ENCODE results near the gene NPB.
"Not testable (repeated sequence)": the region's sequence is repeated elsewhere in the genome, so short reads cannot be mapped to it uniquely, and the experiment has no call there.

NPB gene

DNA sequence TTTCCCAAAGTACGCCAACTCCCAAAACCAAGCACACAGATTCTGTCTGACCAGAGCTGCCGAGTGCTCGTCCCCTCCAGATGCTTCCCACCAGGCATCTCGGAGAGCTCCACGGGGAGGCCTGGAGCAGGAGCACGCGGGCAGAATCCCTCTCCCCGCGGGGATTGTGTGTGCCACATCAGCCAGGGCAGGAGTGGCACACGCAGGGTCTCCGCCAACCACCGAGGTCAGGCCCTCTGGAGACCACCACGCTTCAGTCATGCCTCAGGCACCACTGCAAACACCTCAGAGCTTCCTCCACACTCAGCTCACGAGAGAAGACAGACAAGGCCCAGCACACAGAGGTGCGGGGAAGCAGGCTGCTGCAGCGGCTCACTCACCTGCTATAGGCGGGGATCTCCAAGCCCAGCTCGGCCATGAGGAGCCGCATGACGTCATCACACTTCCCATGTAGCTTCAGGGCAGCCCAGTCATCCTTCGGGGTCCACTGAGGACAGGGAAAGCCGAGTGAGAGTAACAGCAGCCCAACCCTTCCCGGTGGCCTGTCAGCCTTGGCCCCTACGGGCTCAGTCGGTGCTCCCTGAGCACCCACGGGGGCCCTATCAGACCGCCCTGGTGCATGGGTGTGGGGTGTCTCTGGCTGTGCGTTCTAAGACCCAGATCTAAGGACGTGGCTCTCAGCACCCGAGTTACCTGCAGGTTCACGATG is 11.5 kb downstream of the NPB start:
- DNase-seq: no peak

GRCh38 chr17:81914103-81914850 is 12.2 kb downstream of the NPB start:
- no peak for DNase-seq

- no peak for DNase-seq
Observed at GRCh38 chr17:81915331-81915730, 13.3 kb downstream of the NPB start.

- no peak for DNase-seq
Observed at GRCh38 chr17:81916234-81917001, 14.4 kb downstream of the NPB start.

DNA sequence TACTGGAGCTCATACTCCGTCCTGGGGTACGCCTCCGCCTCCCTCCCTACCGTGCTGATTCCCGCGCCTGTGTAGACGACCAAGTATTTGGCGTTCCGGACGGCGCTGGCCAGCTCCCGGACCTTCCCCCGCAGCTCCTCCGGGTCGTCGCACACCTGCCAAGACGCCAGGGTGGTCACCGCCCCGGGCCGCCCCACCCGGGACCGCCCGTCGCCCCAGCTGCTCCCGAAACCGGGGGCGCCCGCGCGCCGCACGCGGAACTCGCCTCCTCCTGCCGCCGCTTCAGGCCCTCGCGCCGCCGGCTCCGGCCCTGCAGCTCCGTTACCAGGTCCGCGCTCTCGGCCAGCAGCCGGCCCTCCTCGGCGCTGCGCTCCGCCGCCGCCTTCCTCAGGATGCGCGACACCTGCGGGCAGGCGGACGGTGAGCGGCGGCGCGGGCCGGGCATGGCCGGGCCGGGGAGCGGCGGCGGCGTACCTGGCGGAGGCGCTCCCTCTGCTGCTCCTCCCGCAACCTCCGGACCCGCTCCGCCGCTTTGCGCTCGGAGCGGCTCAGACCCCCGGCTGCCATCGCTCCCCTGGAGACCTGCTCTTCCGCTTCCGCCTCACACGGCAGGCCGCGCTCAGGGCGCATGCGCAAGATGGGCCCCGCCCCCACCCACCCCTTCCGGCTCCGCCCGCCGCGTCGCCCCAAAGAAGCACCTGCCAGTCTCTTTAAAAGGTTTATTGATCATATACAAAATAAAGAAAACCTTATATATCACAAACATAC is 15.7 kb downstream of the NPB start, which contains the start of gene SIRT7:
SIRT7 (minus strand) TSS at position 612 of the 768 bp plus-strand sequence; CDS start at position 567, 45 bp downstream.
- DNase-seq: peak; percentile 79

DNA sequence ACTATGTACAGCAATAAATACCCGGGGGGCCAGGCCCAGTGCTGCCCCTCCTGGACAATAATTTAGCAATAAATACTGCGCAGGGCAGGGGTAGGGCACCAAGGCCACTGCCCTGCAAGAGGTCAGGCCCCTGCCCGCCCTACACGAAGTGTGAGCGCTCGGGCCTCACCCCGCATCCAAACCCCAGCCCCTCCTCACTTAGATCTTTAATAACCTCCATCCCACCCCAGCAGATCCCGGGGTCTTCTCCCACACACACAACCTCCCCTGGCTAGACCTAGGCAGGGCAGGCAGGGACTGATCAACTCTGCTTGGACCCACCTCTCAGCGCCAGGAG is 16.3 kb downstream of the NPB start:
- not testable (repeated sequence) for DNase-seq

DNA sequence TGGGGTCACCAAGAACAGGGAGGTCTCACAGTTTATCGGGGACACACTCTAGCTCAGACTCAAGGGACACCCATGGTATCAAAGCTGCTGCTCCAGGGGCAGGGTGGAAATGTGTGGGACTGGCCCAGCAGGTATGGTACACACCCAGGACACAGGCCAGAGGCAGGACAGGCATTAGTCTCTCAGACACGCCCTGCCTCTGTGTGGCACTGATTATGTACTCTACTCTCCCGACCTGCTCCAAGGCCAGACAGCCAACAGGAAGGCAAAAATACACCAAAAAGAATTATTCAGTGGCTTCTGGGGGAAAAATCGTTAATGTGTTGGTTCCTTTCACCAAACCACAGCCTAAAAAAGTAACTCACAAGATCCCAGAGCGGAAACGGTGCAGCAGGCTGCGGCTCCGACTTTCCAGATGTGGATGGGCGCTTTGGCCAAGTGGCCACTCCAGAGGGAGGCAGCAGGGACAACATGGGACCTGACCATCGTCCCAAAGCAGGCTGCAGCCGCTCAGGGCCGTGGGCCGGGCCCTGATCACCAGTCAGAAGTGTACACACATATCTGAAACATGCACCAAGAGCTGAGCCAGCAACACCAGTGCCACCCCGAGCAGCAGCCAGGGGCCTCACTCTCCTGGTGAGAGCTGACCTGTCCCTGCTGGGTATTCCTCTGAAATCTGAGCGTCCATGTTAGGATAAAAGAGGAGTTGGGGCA is 17.0 kb downstream of the NPB start:
- DNase-seq: no peak

- DNase-seq: no peak
Observed at GRCh38 chr17:81920612-81921536, 18.8 kb downstream of the NPB start.

DNA sequence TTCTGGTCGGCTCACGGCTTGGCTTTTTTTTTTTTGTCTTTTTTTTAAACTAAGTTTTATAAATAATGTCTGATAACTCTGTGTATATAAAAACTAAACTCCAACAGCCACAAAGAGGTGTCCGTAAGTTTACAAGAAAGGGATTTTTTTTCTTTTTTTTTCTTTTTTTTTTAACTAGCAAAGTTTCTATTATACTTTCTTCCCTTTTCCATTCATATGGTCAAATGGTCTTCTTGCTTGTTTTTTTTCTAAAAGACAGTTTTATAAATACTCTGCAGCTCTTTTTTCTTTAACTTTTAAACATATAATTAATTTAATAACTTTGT is 19.5 kb downstream of the NPB start:
- DNase-seq: no peak

DNA sequence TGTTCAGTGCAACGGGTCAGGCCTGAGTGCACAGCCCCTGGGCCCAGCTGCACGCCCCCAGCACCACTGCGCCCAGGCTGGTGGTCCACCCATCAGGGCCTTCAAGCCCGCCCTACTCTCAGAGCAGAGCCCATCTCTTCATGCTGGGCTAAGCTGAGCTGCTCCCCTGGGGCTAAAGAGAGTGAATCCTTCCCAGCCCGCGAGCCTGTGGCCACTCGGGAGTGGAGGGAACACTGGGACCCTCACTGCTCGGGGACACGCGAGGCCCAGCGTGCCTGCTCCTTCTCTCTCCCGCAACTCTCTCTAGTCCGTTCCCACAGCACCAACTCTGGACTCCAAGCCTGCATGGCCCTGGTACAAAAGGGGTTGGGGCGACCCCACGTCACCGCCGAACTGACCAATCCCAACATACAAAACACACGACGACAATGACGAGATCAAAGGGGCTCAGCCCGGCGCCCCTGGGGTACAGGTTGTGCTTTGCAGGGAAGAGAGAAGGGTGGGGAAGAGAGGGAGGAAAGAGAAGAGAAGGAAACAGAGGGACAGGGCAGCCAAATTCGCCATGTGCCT is 20.0 kb downstream of the NPB start:
- DNase-seq: no peak

DNA sequence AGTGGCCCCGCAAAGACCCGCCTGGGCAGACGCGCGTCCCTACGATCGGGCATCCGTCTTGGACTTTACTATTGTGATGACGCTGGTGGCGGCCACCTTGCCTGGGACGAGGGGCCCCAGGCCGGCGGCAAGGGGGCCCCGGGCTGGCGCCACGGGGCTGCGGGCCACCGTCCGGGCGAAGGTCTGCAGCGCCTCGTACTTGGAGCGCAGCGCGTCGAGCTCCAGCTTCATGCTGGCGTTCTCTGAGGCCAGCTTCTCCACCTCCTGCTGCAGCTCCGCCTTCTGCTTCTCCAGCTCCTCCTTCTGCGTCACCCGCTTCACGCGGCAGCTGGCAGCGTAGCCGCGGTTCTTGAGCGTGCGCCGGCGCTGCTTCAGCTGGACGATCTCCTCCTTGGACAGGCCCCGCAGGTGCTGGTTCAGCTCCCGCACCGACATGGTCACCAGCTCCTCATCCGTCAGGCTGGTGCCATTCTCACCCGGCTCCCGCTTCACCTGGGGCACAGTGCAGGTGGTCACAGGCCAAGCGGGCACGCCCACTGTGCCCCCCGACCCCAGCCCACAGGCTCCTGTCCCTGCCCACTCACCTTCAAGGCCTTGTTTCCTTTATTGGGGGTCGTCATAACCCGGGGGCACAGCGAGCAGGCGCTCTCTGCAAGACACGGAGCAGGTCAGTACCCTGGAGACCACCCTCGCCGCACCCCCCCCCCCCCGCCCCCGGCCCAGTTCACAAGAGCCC is 20.7 kb downstream of the NPB start:
- no peak for DNase-seq

DNA sequence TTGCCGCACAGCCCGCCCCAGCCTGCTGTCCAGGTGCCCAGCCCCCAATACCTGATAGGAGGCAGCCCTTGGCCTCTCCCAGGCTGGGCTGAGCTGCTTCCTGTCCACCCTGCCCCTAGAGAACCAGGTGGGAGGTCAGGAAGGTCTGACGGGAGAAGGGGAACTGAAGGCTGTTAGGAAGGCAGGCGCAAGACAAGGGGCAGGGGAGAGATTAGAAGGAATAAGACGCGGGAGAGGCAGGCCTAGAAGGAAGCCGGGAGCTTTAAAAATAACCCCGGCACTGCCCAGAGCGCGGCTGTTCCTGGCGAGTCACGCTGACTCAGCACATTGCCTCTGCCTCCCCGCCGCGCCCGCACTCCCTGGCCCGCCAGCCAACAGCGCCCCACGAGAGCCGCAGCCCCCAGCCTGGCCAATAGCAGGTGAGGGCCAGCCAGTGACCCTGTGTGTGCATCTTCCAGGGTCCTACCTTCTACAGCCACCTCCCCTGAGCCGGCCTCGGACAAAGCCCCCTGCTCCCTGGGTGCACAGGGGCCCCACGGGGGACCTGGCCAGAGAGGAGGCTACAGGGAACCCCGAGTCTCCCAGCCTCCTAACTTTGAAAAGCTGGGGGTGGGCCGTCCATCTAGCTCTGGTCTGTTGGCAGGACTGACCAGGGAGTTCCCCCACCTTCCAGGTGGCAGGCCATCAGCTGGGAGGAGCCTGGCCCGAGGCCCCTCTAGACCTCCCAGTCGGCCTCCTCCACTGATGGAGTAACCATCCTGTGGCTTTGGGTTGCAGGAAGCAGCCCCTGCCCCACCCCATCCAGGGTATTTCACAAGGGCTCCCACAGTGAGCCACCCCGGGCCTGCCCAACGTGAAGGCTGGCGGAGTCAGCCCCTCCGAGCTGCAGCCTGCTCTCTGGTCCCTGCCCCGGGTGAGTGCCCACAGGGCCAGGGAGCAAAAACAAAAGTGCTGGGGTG is 21.5 kb downstream of the NPB start:
- DNase-seq: no peak

GRCh38 chr17:81924557-81925532 is 22.8 kb downstream of the NPB start:
- DNase-seq: no peak

- DNase-seq: no peak
Observed at GRCh38 chr17:81925860-81926450, 23.9 kb downstream of the NPB start.

GRCh38 chr17:81926451-81927151 is 24.6 kb downstream of the NPB start:
- peak; percentile 49 for DNase-seq

DNA sequence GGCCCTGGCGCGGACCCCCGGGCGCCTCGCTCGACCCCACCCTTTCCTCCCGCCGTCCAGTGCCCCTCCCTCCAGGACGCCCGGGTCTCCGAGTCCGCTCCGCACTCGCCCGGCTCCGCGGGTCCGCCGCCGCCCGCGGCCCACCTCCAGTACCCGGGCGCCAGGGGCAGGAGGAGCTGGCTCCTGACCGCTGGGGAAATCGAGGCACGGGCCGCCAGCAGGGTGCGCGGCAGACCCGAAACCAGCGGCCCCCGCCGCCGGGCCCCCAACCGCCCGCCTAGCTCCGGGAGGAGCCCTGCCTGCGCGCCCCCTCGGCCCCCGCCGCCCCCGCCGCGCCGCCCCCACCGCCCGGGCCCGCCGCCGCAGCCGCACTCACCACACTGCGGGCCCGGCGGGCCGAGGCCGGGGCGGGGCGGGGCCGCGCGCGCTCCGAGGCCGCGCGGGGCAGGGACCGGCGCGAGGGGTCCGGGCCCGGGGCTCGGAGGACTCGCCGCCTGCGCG is 25.2 kb downstream of the NPB start:
- no peak for DNase-seq
